Panc1 (cell line): ENCODE measurements around the gene TSKU.

ENCODE experiments used
- CTCF ChIP-seq: fragments of 450-650 bp; IDR thresholded peaks from 2 replicates; pipeline ENCODE4 v1.5.1; 2017; ENCODE audit warnings: mild to moderate bottlenecking
- REST ChIP-seq, 2 experiments: IDR thresholded peaks; 2 replicates each; pipeline ENCODE4 v1.6.1; 2011 to 2012; ENCODE audit warnings: low read depth in 2 of 2, control low read depth in 1 of 2, low read length in 1 of 2, mild to moderate bottlenecking in 1 of 2, moderate library complexity in 1 of 2; ENCODE audit not compliant: insufficient read depth in 1 of 2

GRCh38 chr11:76814414-76814813 lies 31.3 kb downstream of the TSKU start:
- TF ChIP-seq CTCF: no peak
- TF ChIP-seq REST (IDR thresholded peaks at IDR 0.05; ENCODE audit: insufficient read depth in 1 of 2, low read depth in 2 of 2, low read length in 1 of 2): no peak
